GM20000 (cell line): ENCODE data around the gene UNC119.

Experiments
- DNase-seq: peaks from one replicate; pipeline ENCODE4 v3.0.0; 2012; ENCODE audit warnings: low spot score
- CTCF ChIP-seq: IDR thresholded peaks from 2 replicates; pipeline ENCODE4 v1.5.1; 2012; ENCODE audit warnings: mild to moderate bottlenecking, control low read depth; ENCODE audit errors: extremely low read depth, missing control alignments

UNC119 gene

GRCh38 chr17:28547623-28548416 is 4.6 kb downstream of the UNC119 start:
- TF ChIP-seq CTCF = peak; percentile 93

GRCh38 chr17:28547096-28547622 is 5.3 kb downstream of the UNC119 start:
- TF ChIP-seq CTCF = no peak
- DNase-seq = no peak

More at GRCh38 chr17:28547623-28548416, 4.6 kb downstream of the UNC119 start:
- peak; percentile 87 for DNase-seq

GRCh38 chr17:28545787-28546415 is 6.5 kb downstream of the UNC119 start:
- no peak for TF ChIP-seq CTCF
- no peak for DNase-seq

GRCh38 chr17:28545141-28545503 is 7.3 kb downstream of the UNC119 start:
- no peak for TF ChIP-seq CTCF

GRCh38 chr17:28544402-28545140 is 7.9 kb downstream of the UNC119 start:
- no peak for DNase-seq
- TF ChIP-seq CTCF = no peak

More at GRCh38 chr17:28545141-28545503, 7.3 kb downstream of the UNC119 start:
- DNase-seq = no peak

- TF ChIP-seq CTCF = no peak
- no peak for DNase-seq
Observed at GRCh38 chr17:28541439-28541838, 11.0 kb downstream of the UNC119 start.
